H1 (cell line): ENCODE measurements around the gene C2orf92. TPM values are rescaled to one million over a fixed set of nuclear protein-coding genes. Genes with fewer than 3 reads are reported as not detected.

Experiments used
- polyA plus RNA-seq, 7 experiments: library from polyadenylated mRNA; depleted of rRNA in 3 of 7; stranded (reverse) in 5 of 7; unstranded in 2 of 7; fragments of >200 nt in 5 of 7; fragments of 200-250 nt in 2 of 7; gene quantifications; 1 replicate in 5 of 7; 2 replicates in 1 of 7; 4 replicates in 1 of 7; pipeline versions ENCODE4 v1.2.1 to v1.2.3, GENCODE V29; 2011 to 2013; ENCODE audit warnings: missing spikeins in 2 of 7, mixed read lengths in 2 of 7
- small RNA-seq: library from polyadenylated mRNA; stranded (forward); fragments of <200 nt; extraction: miRNeasy Mini kit (QIAGEN cat#:217004); gene quantifications from one replicate; pipeline ENCODE3, GENCODE V24; 2013; ENCODE audit not compliant: insufficient read depth
- total RNA-seq: library from RNA; stranded (reverse); fragmentation: NEBNext Ultra II Directional; extraction: Animal tissue kit (Norgen Biotek cat#: 25700); gene quantifications from 2 replicates; pipeline ENCODE4 v1.2.1, GENCODE V29; 2021

Gene C2orf92
- total and polyA plus RNA-seq, 2 of the 8 experiments (the other 6 are each of a cell fraction or from before 2014, with no cell fraction given) = 2.3 to 3.7 TPM

Small RNAs within 50 kb of the gene (small RNA-seq; reads per million reads assigned to genes)
- gene RNU4-8P = not detected

Other genes starting within 250 kb of the C2orf92 start
- gene ANKRD36B, start 79.8 kb upstream of the C2orf92 start, total RNA-seq = 5.5 and 8.5 TPM in 2 replicates
- 1.4 and 2.4 TPM in 2 replicates for gene ANKRD36B, start 79.8 kb upstream of the C2orf92 start, polyA plus RNA-seq (2011; rRNA removed)
- gene COX5B, start 23.7 kb upstream of the C2orf92 start, total RNA-seq = 233 and 247 TPM in 2 replicates
- gene COX5B, start 23.7 kb upstream of the C2orf92 start, polyA plus RNA-seq (2011; rRNA removed) = 435 and 468 TPM in 2 replicates
- 40.7 and 43.8 TPM in 2 replicates for gene ACTR1B, start 5.7 kb upstream of the C2orf92 start, total RNA-seq
- 56.0 and 78.1 TPM in 2 replicates for gene ACTR1B, start 5.7 kb upstream of the C2orf92 start, polyA plus RNA-seq (2011; rRNA removed)
- gene ZAP70, start 43.9 kb downstream of the C2orf92 start, total RNA-seq = not detected in 2 replicates
- gene ZAP70, start 43.9 kb downstream of the C2orf92 start, polyA plus RNA-seq (2011; rRNA removed) = 0.15 and 0.20 TPM in 2 replicates